Heart left ventricle (tissue), 16 donors: Measurements from ENCODE around the gene KLHL6. TPM values are rescaled to one million over a fixed set of nuclear protein-coding genes. Genes with fewer than 3 reads are reported as not detected.
"Not testable (repeated sequence)": the region's sequence is repeated elsewhere in the genome, so short reads cannot be mapped to it uniquely, and the experiment has no call there.

Source experiments
- ATAC-seq, 4 donors: fragments of 200-7000 bp; cut with Tn5 transposase; one replicate each; pipeline ENCODE4 v1.9.1; 2020 to 2022; ENCODE audit warnings: moderate library complexity in 4 of 4, mild to moderate bottlenecking in 3 of 4, moderate number of reproducible peaks in 1 of 4
- DNase-seq, 5 donors: peaks; one replicate each; pipeline ENCODE4 v3.0.0-alpha.2; 2020
- H3K27ac ChIP-seq, 12 donors: fragments of 200-600 bp; sonication (generic) in 4 of 12; one replicate each; pipeline versions ENCODE4 v1.5.0 to v1.8.0; 2016 to 2022; ENCODE audit warnings: mild to moderate bottlenecking in 2 of 12
- H3K27me3 ChIP-seq, 9 donors: fragments of 200-600 bp; sonication (generic) in 2 of 9; one replicate each; pipeline versions ENCODE4 v1.5.1 to v1.8.0; 2016 to 2022; ENCODE audit warnings: mild to moderate bottlenecking in 3 of 9
- H3K36me3 ChIP-seq, 9 donors: fragments of 200-600 bp; sonication (generic) in 2 of 9; one replicate each; pipeline versions ENCODE4 v1.5.0 to v1.8.0; 2018 to 2022; ENCODE audit warnings: mild to moderate bottlenecking in 2 of 9
- H3K4me1 ChIP-seq, 12 donors: fragments of 200-600 bp; sonication (generic) in 4 of 12; one replicate each; pipeline versions ENCODE4 v1.5.0 to v1.8.0; 2016 to 2022; ENCODE audit warnings: mild to moderate bottlenecking in 3 of 12
- H3K4me3 ChIP-seq, 12 donors: fragments of 200-600 bp; sonication (generic) in 4 of 12; one replicate each; pipeline versions ENCODE4 v1.5.0 to v1.8.0; 2017 to 2022; ENCODE audit warnings: mild to moderate bottlenecking in 9 of 12, moderate library complexity in 4 of 12
- H3K9me3 ChIP-seq, 12 donors: fragments of 200-600 bp; sonication (generic) in 4 of 12; one replicate each; pipeline versions ENCODE4 v1.5.0 to v1.8.0; 2016 to 2022; ENCODE audit warnings: mild to moderate bottlenecking in 1 of 12
- POLR2A ChIP-seq, 2 donors: fragments of 450-650 bp; IDR thresholded peaks; one replicate each; pipeline ENCODE4 v1.6.1; 2017; ENCODE audit warnings: antibody characterized with exemption in 2 of 2, mild to moderate bottlenecking in 2 of 2, moderate library complexity in 2 of 2
- WGBS, 4 donors: extraction: QIAGEN DNeasy Blood & Tissue Kit in 2 of 4; methylation state at CpG; one replicate each; pipeline versions ENCODE4 v1.1.5 to v1.1.7; 2013 to 2018; 5-methylcytosine and 5-hydroxymethylcytosine counted together
- intact Hi-C, 10 donors: fragments of 100-400 bp; cut with DNase I; formaldehyde crosslinking; loops; one replicate each; pipeline versions ENCODE4 v1.11.1 to v1.14.2; 2022
- polyA plus RNA-seq, 2 donors: library from polyadenylated mRNA; stranded (reverse); fragments of 200-250 nt; gene quantifications; one replicate each; pipeline ENCODE4 v1.2.3, GENCODE V29; 2013
- total RNA-seq, 9 donors: library from RNA; depleted of rRNA in 2 of 9; stranded (reverse); fragments of >200 nt in 2 of 9; fragmentation: NEBNext Ultra II Directional in 3 of 9; extraction: Animal tissue kit (Norgen Biotek cat#: 25700) in 3 of 9; gene quantifications; one replicate each; pipeline versions ENCODE4 v1.1.0 to v1.2.4, GENCODE V29; 2016 to 2023
- TF ChIP-seq, protein P1 (sequence below), 12 donors: fragments of 200-600 bp; sonication (generic) in 4 of 12; IDR thresholded peaks; one replicate each; pipeline versions ENCODE4 v1.5.0 to v1.8.0; 2018 to 2022; ENCODE audit warnings: antibody characterized with exemption in 12 of 12, mild to moderate bottlenecking in 5 of 12
- donor health status: ischemic (EF 13 %, LVEDD 7.1; RV severe dilation, severe dysfunction).
- donor health status: healthy with polysubstance abuse.
- donor health status: DM: no; HTN: yes; CAD: no.
- donor health status: DM: no; HTN: no; CAD: no.
- donor health status: ischemic (EF 25% LVEDD 6.9; RV normal size, moderate dysfunction).
- donor health status: ischemic (EF 25% LVEDD 5.7; RV mildly dilated, moderate dysfunction).
- donor health status: healthy.
- donor health status: DM: yes; HTN: yes; CAD: no.
- donor health status: ischemic (EF 35%, LVEDD 5.7; RV mildly dilated, moderate dysfunction).
- donor health status: nonischemic (EF 11% LVEDD 7.7; RV severe dilation, severe dysfunction).
- donor health status: DM: yes; HTN: yes; CAD: no.
- donor health status: PGD.
- donor health status: ischemic (EF 29% LVEDD 5.4; RV normal size, mild dysfunction).
- donor health status: nonischemic (EF 23%, LVEDD 6.1; RV moderate dilation, normal function).

Gene KLHL6
- total and polyA plus RNA-seq, 11 donors: 0.46 to 8.1 (median 0.83) TPM

DNA sequence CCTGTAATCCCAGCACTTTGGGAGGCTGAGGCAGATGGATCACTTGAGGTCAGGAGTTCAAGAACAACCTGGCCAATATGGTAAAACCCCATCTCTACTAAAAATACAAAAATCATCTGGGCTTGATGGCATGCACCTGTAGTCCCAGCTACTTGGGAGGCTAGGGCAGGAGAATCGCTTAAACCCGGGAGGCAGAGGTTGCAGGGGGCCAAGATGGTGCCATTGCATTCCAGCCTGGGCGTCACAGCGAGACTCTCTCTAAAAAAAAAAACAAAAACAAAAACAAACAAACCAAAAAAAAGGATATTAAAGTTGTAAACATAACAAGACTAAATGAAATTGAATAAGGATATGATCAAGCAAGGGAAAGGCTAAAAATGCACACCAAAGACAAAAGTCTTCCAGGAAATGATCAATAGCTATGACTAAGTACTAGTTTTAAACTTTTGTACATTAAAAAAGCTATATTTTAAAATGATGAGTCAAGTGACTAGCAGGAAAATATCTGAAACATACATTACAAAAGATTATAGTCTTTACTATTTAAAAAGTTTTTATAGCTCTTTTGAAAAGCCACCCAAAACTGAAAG, 28.6 kb downstream of the KLHL6 start:
- Histone ChIP-seq H3K4me3 (no peak overlapping the region), H3K27ac (peak overlapping the region in 1 of 12 donors; percentile 49), H3K27me3 (no peaks in the 10 kb centered on the region), H3K36me3 (peaks cover 0 to 10% (median 0%) of the 10 kb centered on the region in 9 donors), H3K4me1 (peaks cover 0 to 37% (median 2%) of the 10 kb centered on the region in 12 donors), H3K9me3 (no peaks in the 10 kb centered on the region)
- 93 to 98% (median 95%) methylated on average over 4 of the region's 4 CpGs for WGBS, 4 donors
- intact Hi-C loops: no loop called here
- DNase-seq: no peak
- TF ChIP-seq, protein P1, sequence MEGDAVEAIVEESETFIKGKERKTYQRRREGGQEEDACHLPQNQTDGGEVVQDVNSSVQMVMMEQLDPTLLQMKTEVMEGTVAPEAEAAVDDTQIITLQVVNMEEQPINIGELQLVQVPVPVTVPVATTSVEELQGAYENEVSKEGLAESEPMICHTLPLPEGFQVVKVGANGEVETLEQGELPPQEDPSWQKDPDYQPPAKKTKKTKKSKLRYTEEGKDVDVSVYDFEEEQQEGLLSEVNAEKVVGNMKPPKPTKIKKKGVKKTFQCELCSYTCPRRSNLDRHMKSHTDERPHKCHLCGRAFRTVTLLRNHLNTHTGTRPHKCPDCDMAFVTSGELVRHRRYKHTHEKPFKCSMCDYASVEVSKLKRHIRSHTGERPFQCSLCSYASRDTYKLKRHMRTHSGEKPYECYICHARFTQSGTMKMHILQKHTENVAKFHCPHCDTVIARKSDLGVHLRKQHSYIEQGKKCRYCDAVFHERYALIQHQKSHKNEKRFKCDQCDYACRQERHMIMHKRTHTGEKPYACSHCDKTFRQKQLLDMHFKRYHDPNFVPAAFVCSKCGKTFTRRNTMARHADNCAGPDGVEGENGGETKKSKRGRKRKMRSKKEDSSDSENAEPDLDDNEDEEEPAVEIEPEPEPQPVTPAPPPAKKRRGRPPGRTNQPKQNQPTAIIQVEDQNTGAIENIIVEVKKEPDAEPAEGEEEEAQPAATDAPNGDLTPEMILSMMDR (IDR thresholded peaks at IDR 0.05): no peak
- TF ChIP-seq POLR2A (IDR thresholded peaks at IDR 0.05): no peak
- ATAC-seq: no peak

DNA sequence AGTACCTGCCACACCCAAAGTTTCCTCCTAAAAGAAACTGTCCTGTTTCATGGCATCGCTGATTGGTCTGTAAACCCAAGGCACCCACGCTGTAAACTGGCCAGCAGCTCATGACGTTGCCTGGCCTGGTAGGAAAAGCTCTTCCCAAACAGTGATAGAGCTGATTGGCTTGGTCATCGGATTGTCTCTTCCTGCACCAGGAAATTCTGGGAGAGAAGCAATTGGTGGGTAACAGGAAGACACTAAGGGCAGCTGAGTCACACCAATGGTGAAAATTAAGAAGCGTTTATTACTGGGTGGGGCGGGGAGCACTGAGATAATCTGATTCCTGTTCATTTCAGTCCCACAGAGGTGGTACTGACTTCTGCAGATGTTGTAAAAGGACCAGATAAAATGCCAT, 31.0 kb downstream of the KLHL6 start:
- ATAC-seq: peak in 1 of 4 donors; percentile 26
- WGBS, 4 donors: 67 to 83% (median 78%) methylated on average over 6 of the region's 6 CpGs
- H3K36me3 ChIP-seq: peaks cover 0 to 13% (median 0%) of the 10 kb centered on the region in 9 donors
- H3K4me1 ChIP-seq: peaks cover 0 to 20% (median 0%) of the 10 kb centered on the region in 12 donors
- no peak for DNase-seq
- H3K9me3 ChIP-seq: no peaks in the 10 kb centered on the region
- no peaks in the 10 kb centered on the region for H3K27me3 ChIP-seq
- intact Hi-C loops: no loop called here
- no peak overlapping the region for H3K27ac ChIP-seq
- TF ChIP-seq POLR2A (IDR thresholded peaks at IDR 0.05): no peak
- TF ChIP-seq, protein P1 (IDR thresholded peaks at IDR 0.05): no peak
- no peak overlapping the region for H3K4me3 ChIP-seq

DNA sequence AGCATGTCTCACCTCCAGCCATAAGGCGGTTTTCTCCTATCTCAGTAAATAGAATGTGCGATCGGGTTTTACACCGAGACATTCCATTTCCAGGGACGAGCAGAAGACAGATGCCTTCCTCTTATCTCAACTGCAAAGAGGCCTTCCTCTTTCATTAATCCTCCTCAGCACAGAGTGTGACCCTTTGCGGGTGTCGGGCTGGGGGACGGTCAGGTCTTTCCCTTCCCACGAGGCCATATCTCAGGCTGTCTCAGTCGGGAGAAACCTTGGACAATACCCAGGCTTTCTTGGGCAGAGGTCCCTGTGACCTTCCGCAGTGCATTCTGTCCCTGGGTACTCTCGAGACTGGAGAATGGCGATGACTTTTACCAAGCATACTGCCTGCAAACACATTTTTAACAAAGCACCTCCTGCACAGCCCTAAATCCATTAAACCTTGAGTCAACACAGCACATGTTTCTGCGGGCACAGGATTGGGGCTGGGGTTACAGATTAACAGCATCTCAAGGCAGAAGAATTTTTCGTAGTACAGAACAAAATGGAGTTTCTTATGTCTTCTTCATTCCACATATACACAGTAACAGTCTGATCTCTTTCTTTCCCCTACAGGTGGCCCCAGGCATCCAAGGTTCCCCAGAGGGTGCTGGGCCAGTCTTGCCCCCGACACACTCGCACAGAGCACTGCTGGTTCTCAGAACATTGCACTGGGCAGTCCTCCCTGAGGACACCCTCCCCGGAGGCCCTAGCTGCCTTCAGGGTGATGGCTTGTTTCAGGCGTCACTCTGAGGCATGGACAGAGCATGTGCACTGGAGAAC, 34.6 kb downstream of the KLHL6 start:
- H3K27ac ChIP-seq, H3K4me3 ChIP-seq, H3K9me3 ChIP-seq, H3K27me3 ChIP-seq, intact Hi-C loops, DNase-seq: not testable (repeated sequence)
- WGBS, 4 donors: 57 to 68% (median 66%) methylated on average over 19 of the region's 19 CpGs
- peaks cover 0 to 13% (median 0%) of the 10 kb centered on the region in 9 donors for H3K36me3 ChIP-seq
- ATAC-seq: peak in 1 of 4 donors; percentile 34
- peaks cover 0 to 13% (median 0%) of the 10 kb centered on the region in 12 donors for H3K4me1 ChIP-seq

DNA sequence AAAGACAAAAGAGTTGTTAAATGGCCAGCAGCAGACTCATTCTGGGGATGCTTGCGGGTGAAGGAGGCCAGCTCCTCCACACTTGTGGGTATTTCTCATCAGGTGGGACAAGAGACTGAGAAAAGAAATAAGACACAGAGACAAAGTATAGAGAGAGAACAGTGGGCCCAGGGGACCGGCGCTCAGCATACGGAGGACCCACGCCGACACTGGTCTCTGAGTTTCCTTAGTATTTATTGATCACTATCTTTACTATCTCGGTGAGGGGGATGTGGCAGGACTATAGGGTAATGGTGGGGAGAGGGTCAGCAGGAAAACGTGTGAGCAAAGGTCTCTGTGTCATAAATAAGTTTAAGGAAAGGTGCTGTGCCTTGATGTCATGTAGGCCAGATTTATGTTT, 35.2 kb downstream of the KLHL6 start:
- H3K27me3 ChIP-seq, DNase-seq, H3K9me3 ChIP-seq, H3K27ac ChIP-seq, intact Hi-C loops, H3K36me3 ChIP-seq, H3K4me3 ChIP-seq, ATAC-seq: not testable (repeated sequence)
- WGBS, 4 donors: 78 to 88% (median 83%) methylated on average over 8 of the region's 8 CpGs
- H3K4me1 ChIP-seq: peaks cover 0 to 18% (median 0%) of the 10 kb centered on the region in 12 donors

DNA sequence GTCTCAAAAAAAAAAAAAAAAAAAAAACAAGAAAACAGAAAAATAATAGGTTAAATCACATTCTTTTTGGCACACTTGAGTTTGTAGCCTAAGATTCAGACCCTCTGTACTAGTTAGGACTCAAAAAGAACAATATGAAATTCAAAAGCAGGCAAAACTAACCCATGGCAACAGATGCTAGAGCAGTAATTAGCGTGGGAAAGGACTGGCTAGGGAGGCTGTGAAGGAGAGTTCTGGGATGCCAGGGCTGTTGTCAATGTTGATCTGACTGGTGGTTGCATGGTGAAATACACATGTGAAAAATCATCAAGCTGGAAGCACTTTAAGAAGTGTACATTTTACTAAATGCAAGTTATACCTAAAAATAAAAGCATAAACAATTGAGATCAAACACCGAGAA, 35.6 kb downstream of the KLHL6 start:
- 85 to 95% (median 91%) methylated on average over 2 of the region's 2 CpGs for WGBS, 4 donors
- Histone ChIP-seq H3K27ac (no peak overlapping the region), H3K4me3 (no peak overlapping the region), H3K36me3 (peaks cover 0 to 7% (median 0%) of the 10 kb centered on the region in 9 donors), H3K27me3 (no peaks in the 10 kb centered on the region), H3K9me3 (no peaks in the 10 kb centered on the region), H3K4me1 (peaks cover 0 to 18% (median 0%) of the 10 kb centered on the region in 12 donors)
- DNase-seq (no peak), ATAC-seq (no peak)
- intact Hi-C loops: no loop called here
- TF ChIP-seq, protein P1 (IDR thresholded peaks at IDR 0.05): no peak
- no peak for TF ChIP-seq POLR2A (IDR thresholded peaks at IDR 0.05)
